HepG2 (cell line): ENCODE measurements around the gene LRIG1. TPM values are rescaled to one million over a fixed set of nuclear protein-coding genes. Genes with fewer than 3 reads are reported as not detected.

Source experiments
- ATAC-seq: fragments of 200-7000 bp; cut with Tn5 transposase; 3 replicates; pipeline ENCODE4 v1.9.1; 2020; ENCODE audit warnings: mild to moderate bottlenecking, moderate library complexity
- BruUV-seq: library from RNA; stranded (reverse); fragments of 400-500 nt; replicated peaks from 2 replicates; lab custom pipeline; 2021; lab: Mats Ljungman, UMichigan
- CTCF ChIA-PET: fragments of 300-600 bp; formaldehyde crosslinking; extraction: SDS; loops from one replicate; lab custom pipeline; 2021; ENCODE audit warnings: low total read pairs, inconsistent platforms, low intra/inter-chr PET ratio; lab: Yijun Ruan, JAX
- POLR2A ChIA-PET: fragments of 350-600 bp; sonication (Branson Sonifier 250); formaldehyde crosslinking; loops from one replicate; lab custom pipeline; 2020; ENCODE audit warnings: antibody characterized with exemption, inconsistent platforms; lab: Yijun Ruan, JAX
- DNase-seq: peaks from one replicate; pipeline ENCODE4 v3.0.0-alpha.2; 2015; ENCODE audit warnings: low spot score
- FAIRE-seq: peaks from 3 replicates; lab custom pipeline; 2011; peaks lifted over from hg19 to GRCh38; lab: Jason Lieb, UNC
- H2AFZ ChIP-seq: one replicate; pipeline ENCODE4 v1.6.1; 2011; ENCODE audit warnings: low read length, inconsistent platforms
- H3K27ac ChIP-seq: fragments of 300-600 bp; 3 replicates; pipeline ENCODE4 v1.8.0; 2011; ENCODE audit warnings: mixed run types, mild to moderate bottlenecking, mixed read lengths, low read length, inconsistent platforms; ENCODE audit not compliant: insufficient read depth; ENCODE audit errors: extremely low read length
- H3K27me3 ChIP-seq, 2 experiments: fragments of 200-600 bp in 1 of 2; 2 replicates in 1 of 2; 3 replicates in 1 of 2; pipeline versions ENCODE4 v1.6.0 to v1.8.0; 2011; ENCODE audit warnings: low read length in 2 of 2, mild to moderate bottlenecking in 2 of 2, moderate library complexity in 2 of 2, inconsistent platforms in 1 of 2; ENCODE audit not compliant: insufficient read depth in 2 of 2, control insufficient read depth in 1 of 2
- H3K36me3 ChIP-seq, 2 experiments: fragments of 200-600 bp in 1 of 2; replicated peaks in 1 of 2; 2 replicates in 1 of 2; 3 replicates in 1 of 2; pipeline versions ENCODE4 v1.5.1 to v1.8.0; 2011; ENCODE audit warnings: low read length in 2 of 2, inconsistent platforms in 1 of 2; ENCODE audit not compliant: insufficient read depth in 2 of 2, control insufficient read depth in 1 of 2
- H3K4me1 ChIP-seq: 2 replicates; pipeline ENCODE4 v1.5.1; 2012; ENCODE audit warnings: low read length, inconsistent platforms; ENCODE audit not compliant: insufficient read depth
- H3K4me2 ChIP-seq: 2 replicates; pipeline ENCODE4 v1.6.0; 2011; ENCODE audit warnings: low read depth, low read length, inconsistent platforms
- H3K4me3 ChIP-seq, 3 experiments: fragments of 200-600 bp in 1 of 3; sonication (generic), shearing (Covaris generic) in 1 of 3; replicated peaks in 1 of 3; 2 replicates each; pipeline ENCODE4 v1.5.1; 2011 to 2016; ENCODE audit warnings: low read length in 3 of 3, inconsistent platforms in 2 of 3, low read depth in 2 of 3, mild to moderate bottlenecking in 2 of 3, control low read depth in 1 of 3, mixed read lengths in 1 of 3; ENCODE audit not compliant: insufficient read depth in 1 of 3
- H3K79me2 ChIP-seq: one replicate; pipeline ENCODE4 v1.6.1; 2011; ENCODE audit warnings: low read length, inconsistent platforms; ENCODE audit not compliant: insufficient read depth
- H3K9ac ChIP-seq: 2 replicates; pipeline ENCODE4 v1.6.0; 2011; ENCODE audit warnings: mild to moderate bottlenecking, low read depth, low read length, inconsistent platforms; ENCODE audit not compliant: insufficient read depth
- H3K9me3 ChIP-seq: 2 replicates; pipeline ENCODE4 v1.5.1; 2012; ENCODE audit warnings: mild to moderate bottlenecking, low read length
- H4K20me1 ChIP-seq: 2 replicates; pipeline ENCODE4 v1.6.0; 2011; ENCODE audit warnings: inconsistent platforms, mild to moderate bottlenecking, low read length, moderate library complexity; ENCODE audit not compliant: insufficient read depth
- NCOA1 ChIP-seq: sonication (generic); formaldehyde crosslinking; IDR thresholded peaks from 2 replicates; pipeline ENCODE4 v1.9.0; 2021; ENCODE audit warnings: missing genetic modification reagents
- NFKBIZ ChIP-seq: IDR thresholded peaks from 2 replicates; pipeline ENCODE4 v1.6.1; 2018; ENCODE audit warnings: missing genetic modification reagents, missing compliant biosample characterization
- PRDM10 ChIP-seq: sonication (generic); formaldehyde crosslinking; IDR thresholded peaks from 2 replicates; pipeline ENCODE4 v1.4.0; 2020; ENCODE audit warnings: low read depth, missing genetic modification reagents
- TFE3 ChIP-seq: IDR thresholded peaks from 2 replicates; pipeline ENCODE4 v1.6.1; 2016
- TRAFD1 ChIP-seq: sonication (generic); formaldehyde crosslinking; IDR thresholded peaks from 2 replicates; pipeline ENCODE4 v1.5.1; 2020; ENCODE audit warnings: missing genetic modification reagents, mild to moderate bottlenecking, borderline replicate concordance
- YY1 ChIP-seq: IDR thresholded peaks from 2 replicates; pipeline ENCODE4 v1.6.1; 2011; ENCODE audit warnings: low read length, low read depth, moderate library complexity, mild to moderate bottlenecking; ENCODE audit not compliant: insufficient read depth, insufficient replicate concordance
- ZNF10 ChIP-seq: sonication (generic); formaldehyde crosslinking; IDR thresholded peaks from 2 replicates; pipeline ENCODE4 v1.4.0; 2020; ENCODE audit warnings: mild to moderate bottlenecking, low read depth, missing genetic modification reagents, borderline replicate concordance
- ZNF253 ChIP-seq: sonication (generic); formaldehyde crosslinking; IDR thresholded peaks from 2 replicates; pipeline ENCODE4 v1.8.0; 2022; ENCODE audit warnings: mild to moderate bottlenecking, missing genetic modification reagents, borderline replicate concordance
- WGBS: methylation state at CpG from one replicate; pipeline ENCODE4 v1.1.6; 2017; ENCODE audit warnings: low lambda C conversion rate; 5-methylcytosine and 5-hydroxymethylcytosine counted together
- in situ Hi-C: cut with HindIII; loops from 2 replicates; pipeline ENCODE4 v1.10.0; 2017; ENCODE audit warnings: low pct_unique_long_range_greater_than_20kb; ENCODE audit not compliant: extremely low pct_ligation_motif_present
- intact Hi-C: fragments of 100-400 bp; cut with micrococcal nuclease; formaldehyde crosslinking; loops from one replicate; pipeline ENCODE4 v1.10.0; 2022; ENCODE audit not compliant: unreplicated experiment
- polyA plus RNA-seq, 8 experiments: library from polyadenylated mRNA; depleted of rRNA in 3 of 8; stranded (reverse) in 7 of 8; unstranded in 1 of 8; fragments of >200 nt; fragmentation: Illumina TruSeq in 4 of 8; extraction: Trizol in 4 of 8; gene quantifications; 2 replicates each; pipeline versions ENCODE4 v1.2.1 to v1.2.3, GENCODE V29; 2011 to 2016; ENCODE audit warnings: low read depth in 4 of 8, missing spikeins in 1 of 8, mixed read lengths in 1 of 8; ENCODE audit not compliant: insufficient read depth in 1 of 8
- total RNA-seq, 5 experiments: library from RNA; depleted of rRNA; stranded (reverse); fragments of >200 nt; fragmentation: Illumina TruSeq; extraction: Trizol; gene quantifications; 2 replicates each; pipeline ENCODE4 v1.2.3, GENCODE V29; 2016; ENCODE audit warnings: low read depth in 1 of 5
- TF ChIP-seq, protein P1 (sequence below): sonication (generic); formaldehyde crosslinking; IDR thresholded peaks from 2 replicates; pipeline ENCODE4 v1.4.0; 2020; ENCODE audit warnings: missing genetic modification reagents, borderline replicate concordance
- TF ChIP-seq, protein P2 (sequence below): sonication (generic); formaldehyde crosslinking; IDR thresholded peaks from 2 replicates; pipeline ENCODE4 v1.4.0; 2020; ENCODE audit warnings: mild to moderate bottlenecking, missing genetic modification reagents

The LRIG1 gene
- total and polyA plus RNA-seq, 2 of the 13 experiments (the other 11 are each of a cell fraction or from before 2014, with no cell fraction given) = 17.8 to 24.8 TPM

- intact Hi-C loops (no loop called here), in situ Hi-C loops (no loop called here)
- Histone ChIP-seq H3K9me3 (no peaks in the 10 kb centered on the region), H3K27me3 (no peaks in the 10 kb centered on the region), H3K36me3 (peaks cover 4 to 44% of the 10 kb centered on the region in 2 experiments; a peak in 4 of 5 replicates), H3K27ac (no peak overlapping the region), H3K9ac (no peak overlapping the region), H3K4me3 (no peak overlapping the region), H3K4me2 (no peak overlapping the region), H4K20me1 (no peaks in the 10 kb centered on the region), H3K79me2 (peaks cover 2% of the 10 kb centered on the region), H2AFZ (no peak overlapping the region), H3K4me1 (peaks cover 16% of the 10 kb centered on the region)
- CTCF ChIA-PET = no interaction called here
- BruUV-seq = no TSS peak
- WGBS = 93% methylated on average over 4 of the region's 7 CpGs
- POLR2A ChIA-PET = interaction anchor here (1.6 kb wide), 1 partner anchor 31 kb away, joined by 4 read pairs; no protein-coding TSS in a partner anchor
- ATAC-seq (no peak), FAIRE-seq (no peak), DNase-seq (no peak)
- no peak for TF ChIP-seq PRDM10
- no peak for TF ChIP-seq TRAFD1
- TF ChIP-seq ZNF253 (CRISPR knock-in tag) = no peak
- TF ChIP-seq NCOA1 (CRISPR knock-in tag) = no peak
- TF ChIP-seq, protein P1, sequence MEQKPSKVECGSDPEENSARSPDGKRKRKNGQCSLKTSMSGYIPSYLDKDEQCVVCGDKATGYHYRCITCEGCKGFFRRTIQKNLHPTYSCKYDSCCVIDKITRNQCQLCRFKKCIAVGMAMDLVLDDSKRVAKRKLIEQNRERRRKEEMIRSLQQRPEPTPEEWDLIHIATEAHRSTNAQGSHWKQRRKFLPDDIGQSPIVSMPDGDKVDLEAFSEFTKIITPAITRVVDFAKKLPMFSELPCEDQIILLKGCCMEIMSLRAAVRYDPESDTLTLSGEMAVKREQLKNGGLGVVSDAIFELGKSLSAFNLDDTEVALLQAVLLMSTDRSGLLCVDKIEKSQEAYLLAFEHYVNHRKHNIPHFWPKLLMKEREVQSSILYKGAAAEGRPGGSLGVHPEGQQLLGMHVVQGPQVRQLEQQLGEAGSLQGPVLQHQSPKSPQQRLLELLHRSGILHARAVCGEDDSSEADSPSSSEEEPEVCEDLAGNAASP = no peak
- TF ChIP-seq YY1 = no peak
- TF ChIP-seq, protein P2, sequence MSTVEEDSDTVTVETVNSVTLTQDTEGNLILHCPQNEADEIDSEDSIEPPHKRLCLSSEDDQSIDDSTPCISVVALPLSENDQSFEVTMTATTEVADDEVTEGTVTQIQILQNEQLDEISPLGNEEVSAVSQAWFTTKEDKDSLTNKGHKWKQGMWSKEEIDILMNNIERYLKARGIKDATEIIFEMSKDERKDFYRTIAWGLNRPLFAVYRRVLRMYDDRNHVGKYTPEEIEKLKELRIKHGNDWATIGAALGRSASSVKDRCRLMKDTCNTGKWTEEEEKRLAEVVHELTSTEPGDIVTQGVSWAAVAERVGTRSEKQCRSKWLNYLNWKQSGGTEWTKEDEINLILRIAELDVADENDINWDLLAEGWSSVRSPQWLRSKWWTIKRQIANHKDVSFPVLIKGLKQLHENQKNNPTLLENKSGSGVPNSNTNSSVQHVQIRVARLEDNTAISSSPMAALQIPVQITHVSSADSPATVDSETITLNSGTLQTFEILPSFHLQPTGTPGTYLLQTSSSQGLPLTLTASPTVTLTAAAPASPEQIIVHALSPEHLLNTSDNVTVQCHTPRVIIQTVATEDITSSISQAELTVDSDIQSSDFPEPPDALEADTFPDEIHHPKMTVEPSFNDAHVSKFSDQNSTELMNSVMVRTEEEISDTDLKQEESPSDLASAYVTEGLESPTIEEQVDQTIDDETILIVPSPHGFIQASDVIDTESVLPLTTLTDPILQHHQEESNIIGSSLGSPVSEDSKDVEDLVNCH (CRISPR knock-in tag) = no peak
- TF ChIP-seq NFKBIZ (CRISPR knock-in tag) = no peak
- no peak for TF ChIP-seq ZNF10 (CRISPR knock-in tag)
- no peak for TF ChIP-seq TFE3 (CRISPR knock-in tag)
Measured at GRCh38 chr3:66449411-66449974, 51.3 kb downstream of the LRIG1 start.
